Omental fat pad (tissue), 4 donors: ENCODE measurements around the gene RHOB. TPM values are rescaled to one million over a fixed set of nuclear protein-coding genes. Genes with fewer than 3 reads are reported as not detected.

Experiments used
- ATAC-seq: fragments of 150-250 bp; one replicate; pipeline ENCODE4 v1.9.1; 2016; ENCODE audit warnings: mild to moderate bottlenecking, moderate library complexity; ENCODE audit not compliant: low FRiP score
- DNase-seq: peaks from one replicate; pipeline ENCODE4 v3.0.0-alpha.2; 2019; ENCODE audit warnings: low spot score
- CTCF ChIP-seq, 3 donors: fragments of 450-650 bp; IDR thresholded peaks; one replicate each; pipeline ENCODE4 v1.5.1; 2016 to 2017; ENCODE audit warnings: antibody characterized with exemption in 3 of 3, mild to moderate bottlenecking in 3 of 3, moderate library complexity in 2 of 3
- total RNA-seq, 4 donors: library from RNA; depleted of rRNA; stranded (reverse); fragments of >200 nt; gene quantifications; one replicate each; pipeline ENCODE4 v1.1.0, GENCODE V29; 2016

RHOB gene
- total RNA-seq, 4 donors from 2014 or later, result 917 to 1,730 (median 1,246) TPM

GRCh38 chr2:20471902-20472559, 25.2 kb downstream of the RHOB start:
- no peak for ATAC-seq
- DNase-seq, result peak; percentile 11
- no peak for TF ChIP-seq CTCF (IDR thresholded peaks at IDR 0.05)

- TF ChIP-seq CTCF (IDR thresholded peaks at IDR 0.05), result no peak
- no peak for ATAC-seq
- peak; percentile 4 for DNase-seq
Measured at GRCh38 chr2:20472569-20472968, 25.7 kb downstream of the RHOB start.

GRCh38 chr2:20473128-20473527, 26.3 kb downstream of the RHOB start:
- no peak for TF ChIP-seq CTCF (IDR thresholded peaks at IDR 0.05)
- no peak for ATAC-seq
- no peak for DNase-seq

GRCh38 chr2:20474757-20475566, 28.1 kb downstream of the RHOB start:
- ATAC-seq (no peak), DNase-seq (peak; percentile 13)
- TF ChIP-seq CTCF (IDR thresholded peaks at IDR 0.05), result no peak

GRCh38 chr2:20475567-20475952, 28.7 kb downstream of the RHOB start:
- TF ChIP-seq CTCF (IDR thresholded peaks at IDR 0.05), result no peak
- DNase-seq (no peak), ATAC-seq (no peak)

GRCh38 chr2:20476481-20476880, 29.6 kb downstream of the RHOB start:
- DNase-seq, result no peak
- TF ChIP-seq CTCF (IDR thresholded peaks at IDR 0.05), result no peak
- ATAC-seq, result no peak

GRCh38 chr2:20476950-20477349, 30.1 kb downstream of the RHOB start:
- TF ChIP-seq CTCF (IDR thresholded peaks at IDR 0.05), result no peak
- no peak for ATAC-seq
- DNase-seq, result peak; percentile 15
